ENCODE data around the gene NTM. TPM values are rescaled to one million over a fixed set of nuclear protein-coding genes. Genes with fewer than 3 reads are reported as not detected.

Gene NTM
- total and polyA plus RNA-seq, 2 experiments from 2014 or later = 1.1 to 1.7 TPM

DNA sequence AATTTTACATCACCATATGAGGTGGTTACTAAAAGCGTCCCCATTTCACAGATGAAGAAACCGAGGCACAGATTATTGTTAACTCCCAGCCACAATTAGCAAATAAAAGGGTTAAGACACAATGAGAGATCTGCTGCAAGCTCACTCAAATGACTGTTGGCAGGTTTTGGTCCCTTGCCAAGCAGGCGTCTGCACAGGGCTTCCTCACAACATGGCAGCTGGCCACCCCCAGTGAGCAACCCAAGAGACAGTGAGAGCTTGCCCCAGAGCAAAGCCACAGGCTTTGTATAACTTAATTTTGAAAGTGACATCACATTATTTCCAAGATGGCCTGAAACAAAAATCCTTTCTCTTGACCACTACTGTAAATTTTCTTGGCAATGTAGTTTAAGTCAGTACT lies 217.6 kb downstream of the NTM start:
- DNase-seq (ENCODE audit: low read depth in 1 of 2, low spot score in 1 of 2) = no peak
- no peaks in the 10 kb centered on the region for H3K9me3 ChIP-seq (ENCODE audit: low read depth)
- TF ChIP-seq, protein P1, sequence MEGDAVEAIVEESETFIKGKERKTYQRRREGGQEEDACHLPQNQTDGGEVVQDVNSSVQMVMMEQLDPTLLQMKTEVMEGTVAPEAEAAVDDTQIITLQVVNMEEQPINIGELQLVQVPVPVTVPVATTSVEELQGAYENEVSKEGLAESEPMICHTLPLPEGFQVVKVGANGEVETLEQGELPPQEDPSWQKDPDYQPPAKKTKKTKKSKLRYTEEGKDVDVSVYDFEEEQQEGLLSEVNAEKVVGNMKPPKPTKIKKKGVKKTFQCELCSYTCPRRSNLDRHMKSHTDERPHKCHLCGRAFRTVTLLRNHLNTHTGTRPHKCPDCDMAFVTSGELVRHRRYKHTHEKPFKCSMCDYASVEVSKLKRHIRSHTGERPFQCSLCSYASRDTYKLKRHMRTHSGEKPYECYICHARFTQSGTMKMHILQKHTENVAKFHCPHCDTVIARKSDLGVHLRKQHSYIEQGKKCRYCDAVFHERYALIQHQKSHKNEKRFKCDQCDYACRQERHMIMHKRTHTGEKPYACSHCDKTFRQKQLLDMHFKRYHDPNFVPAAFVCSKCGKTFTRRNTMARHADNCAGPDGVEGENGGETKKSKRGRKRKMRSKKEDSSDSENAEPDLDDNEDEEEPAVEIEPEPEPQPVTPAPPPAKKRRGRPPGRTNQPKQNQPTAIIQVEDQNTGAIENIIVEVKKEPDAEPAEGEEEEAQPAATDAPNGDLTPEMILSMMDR (IDR thresholded peaks at IDR 0.05; ENCODE audit: low read depth, low read length) = no peak
- peaks cover 6% of the 10 kb centered on the region for H3K4me1 ChIP-seq (ENCODE audit: low read depth)
- H3K36me3 ChIP-seq = no peaks in the 10 kb centered on the region
- no peak overlapping the region for H3K4me3 ChIP-seq
- no peak overlapping the region for H3K27ac ChIP-seq
- no peaks in the 10 kb centered on the region for H3K27me3 ChIP-seq

DNA sequence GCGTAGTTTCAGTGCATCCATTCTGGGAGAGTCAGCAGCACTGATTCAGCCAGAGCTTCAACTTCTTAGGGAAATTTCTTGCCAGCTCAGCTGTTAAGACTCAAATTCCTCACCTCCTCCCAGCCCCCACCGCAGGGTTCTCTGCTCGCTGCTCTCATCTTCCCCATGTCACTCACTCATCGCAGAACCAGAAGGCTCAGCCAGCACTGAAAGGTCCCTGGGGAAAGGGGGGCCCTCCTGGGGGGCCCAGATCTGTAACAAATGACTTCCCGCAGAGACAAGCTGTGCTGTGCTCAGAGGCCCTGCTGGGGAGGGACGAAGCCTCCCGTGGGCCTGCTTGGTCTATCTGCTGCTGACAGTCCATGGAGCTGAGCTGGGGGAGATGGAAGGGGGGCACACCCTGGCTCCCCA lies 220.6 kb downstream of the NTM start:
- Histone ChIP-seq H3K4me3 (no peak overlapping the region), H3K36me3 (no peaks in the 10 kb centered on the region), H3K27ac (no peak overlapping the region), H3K9me3 (ENCODE audit: low read depth) (no peaks in the 10 kb centered on the region), H3K27me3 (no peaks in the 10 kb centered on the region), H3K4me1 (ENCODE audit: low read depth) (peaks cover 6% of the 10 kb centered on the region)
- TF ChIP-seq, protein P1 (IDR thresholded peaks at IDR 0.05; ENCODE audit: low read depth, low read length) = no peak
- no peak for DNase-seq (ENCODE audit: low read depth in 1 of 2, low spot score in 1 of 2)

DNA sequence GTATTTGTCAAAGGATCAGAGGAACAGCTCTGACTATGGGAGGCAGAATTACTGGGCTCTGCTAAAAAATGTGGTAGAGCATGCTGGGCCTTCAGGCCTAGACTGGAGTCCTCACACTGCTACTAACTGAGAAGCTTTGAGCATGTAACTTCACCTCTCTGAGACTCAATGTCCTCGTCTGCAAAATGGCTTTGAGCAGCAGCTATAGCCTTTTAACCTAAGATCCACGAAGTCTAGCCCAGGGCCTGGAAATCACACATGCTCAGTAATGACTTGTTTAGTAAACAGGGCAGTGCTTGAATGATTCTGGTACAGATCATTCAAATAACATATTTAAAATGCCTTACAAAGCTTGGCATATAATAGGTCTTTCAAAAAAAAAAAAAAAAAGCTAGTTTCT lies 221.7 kb downstream of the NTM start:
- TF ChIP-seq, protein P1 (IDR thresholded peaks at IDR 0.05; ENCODE audit: low read depth, low read length) = no peak
- no peak overlapping the region for H3K4me3 ChIP-seq
- H3K27me3 ChIP-seq = no peaks in the 10 kb centered on the region
- H3K9me3 ChIP-seq (ENCODE audit: low read depth) = no peaks in the 10 kb centered on the region
- no peak overlapping the region for H3K27ac ChIP-seq
- no peaks in the 10 kb centered on the region for H3K36me3 ChIP-seq
- H3K4me1 ChIP-seq (ENCODE audit: low read depth) = peaks cover 6% of the 10 kb centered on the region
- no peak for DNase-seq (ENCODE audit: low read depth in 1 of 2, low spot score in 1 of 2)

DNA sequence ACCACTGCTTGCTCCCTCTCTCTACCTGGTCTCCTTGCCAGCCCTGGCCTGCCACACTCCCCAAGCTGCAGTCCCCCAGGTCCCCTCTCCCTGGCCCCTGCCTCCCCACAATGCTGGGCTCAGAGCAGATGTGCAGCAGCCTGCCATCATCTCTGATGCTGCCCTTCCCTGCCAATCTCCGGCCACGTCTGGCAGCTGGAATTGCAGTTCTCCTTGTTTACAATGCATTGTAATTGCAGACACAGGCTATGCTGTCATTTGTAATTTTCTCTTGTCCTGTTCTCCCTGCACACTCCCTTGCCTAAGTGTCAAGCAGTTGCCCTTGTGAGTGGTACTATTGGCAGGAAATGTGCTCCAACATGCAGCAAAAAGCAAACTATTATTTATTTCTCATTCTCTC lies 222.3 kb downstream of the NTM start:
- peaks cover 6% of the 10 kb centered on the region for H3K4me1 ChIP-seq (ENCODE audit: low read depth)
- TF ChIP-seq, protein P1 (IDR thresholded peaks at IDR 0.05; ENCODE audit: low read depth, low read length) = no peak

DNA sequence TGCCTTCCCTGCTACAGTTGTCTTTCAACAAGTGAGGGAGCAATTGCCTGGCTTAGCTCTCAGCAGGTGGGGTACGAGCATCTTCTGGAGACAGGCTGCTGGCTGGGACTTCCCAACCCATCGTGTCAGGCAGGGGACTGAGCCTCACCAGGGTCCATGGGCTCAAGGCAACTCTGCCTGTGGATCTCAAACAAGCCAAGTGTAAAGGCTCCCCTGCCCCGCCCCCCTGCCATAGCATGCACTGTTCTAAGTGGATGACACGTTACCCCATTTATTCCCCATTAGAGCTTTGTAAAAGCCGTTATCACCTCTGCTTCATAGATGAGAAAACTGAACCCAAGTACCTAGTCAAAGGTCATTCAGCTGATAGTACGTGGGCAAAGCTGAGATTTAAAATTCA lies 222.9 kb downstream of the NTM start:
- no peaks in the 10 kb centered on the region for H3K9me3 ChIP-seq (ENCODE audit: low read depth)
- H3K27me3 ChIP-seq = no peaks in the 10 kb centered on the region
- TF ChIP-seq, protein P1 (IDR thresholded peaks at IDR 0.05; ENCODE audit: low read depth, low read length) = no peak
- no peak overlapping the region for H3K27ac ChIP-seq
- no peak for DNase-seq (ENCODE audit: low read depth in 1 of 2, low spot score in 1 of 2)
- H3K4me3 ChIP-seq = no peak overlapping the region
- H3K36me3 ChIP-seq = no peaks in the 10 kb centered on the region
- H3K4me1 ChIP-seq (ENCODE audit: low read depth) = peaks cover 6% of the 10 kb centered on the region

More for the DNA sequence above, 222.3 kb downstream of the NTM start:
- no peak overlapping the region for H3K27ac ChIP-seq
- no peak overlapping the region for H3K4me3 ChIP-seq
- H3K36me3 ChIP-seq = no peaks in the 10 kb centered on the region
- H3K9me3 ChIP-seq (ENCODE audit: low read depth) = no peaks in the 10 kb centered on the region
- no peaks in the 10 kb centered on the region for H3K27me3 ChIP-seq
- DNase-seq (ENCODE audit: low read depth in 1 of 2, low spot score in 1 of 2) = no peak

DNA sequence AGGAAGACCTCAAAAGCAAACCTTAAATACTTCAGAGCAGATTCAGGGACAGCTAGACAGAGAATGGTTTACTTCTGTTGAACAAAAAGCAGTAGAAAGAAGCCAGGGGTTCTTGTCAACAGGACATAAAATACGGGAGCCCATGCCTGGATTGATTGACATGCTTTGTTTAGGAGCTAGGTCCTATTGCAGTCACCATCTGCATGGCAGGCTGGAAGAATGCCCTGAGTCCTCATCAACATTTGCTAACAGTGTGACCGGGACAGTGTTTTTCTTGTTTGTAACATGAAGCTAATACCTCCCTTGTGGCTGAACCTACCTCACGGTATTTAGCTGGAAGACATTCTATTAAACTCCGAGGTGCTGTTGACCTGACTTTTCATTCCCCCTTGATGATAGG lies 225.4 kb downstream of the NTM start:
- no peak overlapping the region for H3K27ac ChIP-seq
- no peaks in the 10 kb centered on the region for H3K9me3 ChIP-seq (ENCODE audit: low read depth)
- H3K36me3 ChIP-seq = no peaks in the 10 kb centered on the region
- DNase-seq (ENCODE audit: low read depth in 1 of 2, low spot score in 1 of 2) = no peak
- TF ChIP-seq, protein P1 (IDR thresholded peaks at IDR 0.05; ENCODE audit: low read depth, low read length) = no peak
- no peaks in the 10 kb centered on the region for H3K27me3 ChIP-seq
- H3K4me1 ChIP-seq (ENCODE audit: low read depth) = peaks cover 6% of the 10 kb centered on the region
- no peak overlapping the region for H3K4me3 ChIP-seq
